B cell (primary cell): ENCODE measurements around the gene PTPN6.

Experiments used
- EZH2 ChIP-seq: IDR thresholded peaks from 2 replicates; pipeline ENCODE4 v1.6.1; 2012; ENCODE audit warnings: borderline replicate concordance, low read depth, mild to moderate bottlenecking, moderate library complexity, low read length; ENCODE audit not compliant: insufficient read depth, poor library complexity, severe bottlenecking
- TF ChIP-seq, protein P1 (sequence below): fragments of 200-600 bp; IDR thresholded peaks from one replicate; pipeline ENCODE4 v1.8.0; 2022; ENCODE audit warnings: antibody characterized with exemption, mild to moderate bottlenecking

DNA sequence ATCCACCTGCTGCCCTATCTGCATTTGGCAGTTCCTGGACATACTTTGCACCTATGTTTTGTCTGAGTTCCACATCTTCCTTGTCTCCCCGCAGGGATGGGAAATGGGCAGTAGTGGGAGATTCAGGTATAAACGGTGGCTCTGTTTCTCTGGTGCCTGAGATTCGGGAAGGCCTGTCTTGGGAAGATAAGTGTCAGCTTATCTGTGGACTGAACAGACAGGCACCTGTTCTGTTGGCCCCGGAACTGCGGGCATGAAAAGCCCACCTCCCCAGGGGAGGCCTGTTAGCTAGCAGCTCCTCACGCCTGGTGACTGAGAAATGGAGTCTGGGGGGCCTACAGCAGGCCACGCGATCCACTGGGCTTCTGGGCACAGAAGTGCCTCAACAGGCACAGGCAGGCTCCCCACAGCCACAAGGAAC, 13.5 kb downstream of the PTPN6 start:
- TF ChIP-seq, protein P1, sequence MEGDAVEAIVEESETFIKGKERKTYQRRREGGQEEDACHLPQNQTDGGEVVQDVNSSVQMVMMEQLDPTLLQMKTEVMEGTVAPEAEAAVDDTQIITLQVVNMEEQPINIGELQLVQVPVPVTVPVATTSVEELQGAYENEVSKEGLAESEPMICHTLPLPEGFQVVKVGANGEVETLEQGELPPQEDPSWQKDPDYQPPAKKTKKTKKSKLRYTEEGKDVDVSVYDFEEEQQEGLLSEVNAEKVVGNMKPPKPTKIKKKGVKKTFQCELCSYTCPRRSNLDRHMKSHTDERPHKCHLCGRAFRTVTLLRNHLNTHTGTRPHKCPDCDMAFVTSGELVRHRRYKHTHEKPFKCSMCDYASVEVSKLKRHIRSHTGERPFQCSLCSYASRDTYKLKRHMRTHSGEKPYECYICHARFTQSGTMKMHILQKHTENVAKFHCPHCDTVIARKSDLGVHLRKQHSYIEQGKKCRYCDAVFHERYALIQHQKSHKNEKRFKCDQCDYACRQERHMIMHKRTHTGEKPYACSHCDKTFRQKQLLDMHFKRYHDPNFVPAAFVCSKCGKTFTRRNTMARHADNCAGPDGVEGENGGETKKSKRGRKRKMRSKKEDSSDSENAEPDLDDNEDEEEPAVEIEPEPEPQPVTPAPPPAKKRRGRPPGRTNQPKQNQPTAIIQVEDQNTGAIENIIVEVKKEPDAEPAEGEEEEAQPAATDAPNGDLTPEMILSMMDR, result no peak
- no peak for TF ChIP-seq EZH2
